ENCODE measurements around the gene DAGLA. TPM values are rescaled to one million over a fixed set of nuclear protein-coding genes. Genes with fewer than 3 reads are reported as not detected.

DAGLA gene
- total RNA-seq, 1 experiment from 2014 or later = 1.4 TPM

DNA sequence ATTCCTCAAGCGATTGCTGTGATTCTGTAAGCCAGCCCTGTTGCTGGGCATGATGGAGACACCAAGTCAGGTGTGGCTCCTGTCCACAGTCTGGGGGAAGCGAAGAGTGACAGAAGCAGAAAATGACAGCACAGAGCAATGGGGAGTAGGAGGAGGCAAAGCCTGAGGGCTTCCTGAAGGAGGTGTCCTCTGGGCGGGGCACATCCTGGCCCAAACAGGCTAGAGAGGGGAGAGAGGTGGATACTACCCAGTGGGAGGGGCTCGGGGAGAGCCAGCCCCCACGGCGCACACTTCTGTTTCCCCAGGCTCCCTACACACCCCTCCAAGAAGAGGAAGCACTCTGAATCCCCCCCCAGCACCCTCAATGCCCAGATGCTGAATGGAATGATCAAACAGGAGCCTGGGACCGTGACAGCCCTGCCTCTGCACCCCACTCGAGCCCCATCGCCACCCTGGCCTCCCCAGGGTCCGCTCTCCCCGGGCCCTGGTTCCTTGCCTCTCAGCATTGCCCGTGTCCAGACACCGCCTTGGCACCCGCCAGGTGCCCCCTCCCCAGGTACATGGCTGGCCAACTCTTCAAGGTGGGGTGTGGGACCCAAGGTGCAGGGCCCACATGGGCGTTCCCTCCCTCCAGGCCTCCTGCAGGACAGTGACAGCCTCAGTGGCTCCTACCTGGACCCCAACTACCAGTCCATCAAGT lies 91.2 kb downstream of the DAGLA start:
- DNase-seq (ENCODE audit: low spot score) = no peak
- in situ Hi-C loops (cut with HindIII; ENCODE audit: low sequenced_read_pairs) = no loop called here

DNA sequence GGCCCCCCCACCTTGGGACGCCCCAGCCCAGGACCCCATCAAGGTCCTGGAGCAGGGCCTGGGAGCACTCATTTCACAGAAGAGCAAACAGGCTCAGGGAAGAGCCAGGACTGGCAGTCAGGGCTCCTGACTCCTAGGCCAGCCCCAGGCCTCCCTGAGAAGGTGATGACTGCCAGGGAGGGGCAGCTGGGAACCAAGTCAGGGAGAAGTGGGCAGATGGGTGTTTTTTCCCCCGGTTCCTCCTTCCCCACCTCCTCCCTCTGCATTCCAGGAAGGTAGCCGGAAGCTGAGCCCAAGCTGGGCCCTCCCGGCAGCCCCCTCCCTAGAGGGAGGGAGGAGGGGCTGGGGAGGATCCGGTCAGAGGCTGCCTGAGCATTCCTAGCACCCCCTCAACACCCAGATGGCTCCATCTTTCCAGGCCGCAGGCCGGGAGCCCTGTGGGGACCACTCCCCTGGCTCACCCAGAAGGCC lies 91.8 kb downstream of the DAGLA start:
- in situ Hi-C loops (cut with HindIII; ENCODE audit: low sequenced_read_pairs) = no loop called here
- no peak for DNase-seq (ENCODE audit: low spot score)

DNA sequence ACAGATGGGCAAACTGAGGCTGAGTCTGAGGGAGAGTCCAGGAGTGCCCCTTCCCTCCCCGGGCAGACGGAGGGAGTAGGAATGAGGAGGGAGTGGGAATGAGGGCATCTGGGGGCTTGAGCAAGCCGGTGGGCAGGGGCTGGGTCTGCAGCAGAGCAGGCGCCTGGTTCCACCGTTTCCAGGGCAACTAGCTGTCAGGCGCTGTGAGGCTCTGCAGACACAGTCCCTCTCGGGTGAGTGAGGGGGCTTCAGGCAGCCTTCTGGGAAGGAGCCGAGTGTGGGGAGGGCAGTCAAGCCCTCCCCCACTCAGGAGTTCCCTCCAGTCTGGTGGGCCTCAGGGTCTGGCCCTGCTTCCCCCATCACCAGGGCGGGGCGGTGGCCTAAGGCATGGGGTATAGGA lies 93.2 kb downstream of the DAGLA start:
- DNase-seq (ENCODE audit: low spot score) = no peak
- in situ Hi-C loops (cut with HindIII; ENCODE audit: low sequenced_read_pairs) = no loop called here

DNA sequence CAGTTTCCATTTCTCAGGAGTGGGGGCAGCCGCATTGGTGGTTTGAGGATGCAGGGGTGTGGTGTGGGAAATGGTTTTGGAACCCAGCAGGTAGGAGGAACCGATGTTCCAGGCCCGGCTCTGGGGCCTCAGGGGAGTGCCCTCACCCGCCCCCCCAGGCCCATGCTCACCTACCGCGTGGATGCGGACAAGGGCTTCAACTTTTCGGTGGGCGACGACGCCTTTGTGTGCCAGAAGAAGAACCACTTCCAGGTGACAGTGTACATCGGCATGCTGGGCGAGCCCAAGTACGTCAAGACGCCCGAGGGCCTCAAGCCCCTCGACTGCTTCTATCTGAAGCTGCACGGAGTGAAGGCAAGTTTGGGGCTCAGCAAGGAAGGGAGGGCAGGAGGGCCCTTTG lies 93.6 kb downstream of the DAGLA start:
- DNase-seq (ENCODE audit: low spot score) = no peak
- in situ Hi-C loops (cut with HindIII; ENCODE audit: low sequenced_read_pairs) = no loop called here

DNA sequence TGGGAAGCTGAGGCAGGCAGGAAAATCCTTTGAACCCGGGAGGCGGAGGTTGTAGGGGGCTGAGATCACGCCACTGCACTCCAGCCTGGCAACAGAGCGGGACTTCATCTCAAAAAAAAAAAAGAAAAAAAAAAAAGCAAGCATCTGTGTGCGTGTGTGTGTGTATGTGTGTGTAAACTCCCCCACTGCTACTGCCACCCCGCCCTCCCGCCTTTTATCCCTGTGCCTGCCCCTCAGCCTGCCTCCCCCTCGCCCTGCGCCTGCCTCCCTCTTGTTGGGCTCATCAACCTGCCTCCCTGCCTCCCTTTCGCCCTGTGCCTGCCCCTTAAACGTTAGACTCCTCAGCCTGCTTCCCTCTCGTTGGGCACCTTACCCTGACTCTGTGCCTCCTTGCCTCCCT lies 94.2 kb downstream of the DAGLA start:
- in situ Hi-C loops (cut with HindIII; ENCODE audit: low sequenced_read_pairs) = no loop called here
- no peak for DNase-seq (ENCODE audit: low spot score)

DNA sequence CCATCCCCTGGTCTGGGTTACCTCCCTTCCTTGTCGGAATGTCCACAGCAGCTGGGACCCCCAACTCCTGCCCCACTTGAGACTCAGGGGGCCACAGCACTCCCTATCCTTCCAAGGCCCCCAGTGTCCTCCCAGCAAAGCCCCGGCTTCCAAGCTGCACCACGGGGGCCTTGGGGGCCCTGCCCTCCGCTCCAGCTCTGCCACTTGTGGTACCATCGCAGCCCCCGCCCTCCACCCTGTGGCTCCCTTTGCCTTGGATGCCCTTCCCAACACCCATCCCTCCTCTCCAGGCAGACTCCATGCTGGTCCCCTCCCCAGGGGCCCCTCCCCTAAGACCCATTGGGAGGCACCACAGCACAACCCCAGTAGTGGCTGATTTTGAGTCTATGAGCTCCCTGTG lies 94.9 kb downstream of the DAGLA start:
- in situ Hi-C loops (cut with HindIII; ENCODE audit: low sequenced_read_pairs) = no loop called here
- no peak for DNase-seq (ENCODE audit: low spot score)

DNA sequence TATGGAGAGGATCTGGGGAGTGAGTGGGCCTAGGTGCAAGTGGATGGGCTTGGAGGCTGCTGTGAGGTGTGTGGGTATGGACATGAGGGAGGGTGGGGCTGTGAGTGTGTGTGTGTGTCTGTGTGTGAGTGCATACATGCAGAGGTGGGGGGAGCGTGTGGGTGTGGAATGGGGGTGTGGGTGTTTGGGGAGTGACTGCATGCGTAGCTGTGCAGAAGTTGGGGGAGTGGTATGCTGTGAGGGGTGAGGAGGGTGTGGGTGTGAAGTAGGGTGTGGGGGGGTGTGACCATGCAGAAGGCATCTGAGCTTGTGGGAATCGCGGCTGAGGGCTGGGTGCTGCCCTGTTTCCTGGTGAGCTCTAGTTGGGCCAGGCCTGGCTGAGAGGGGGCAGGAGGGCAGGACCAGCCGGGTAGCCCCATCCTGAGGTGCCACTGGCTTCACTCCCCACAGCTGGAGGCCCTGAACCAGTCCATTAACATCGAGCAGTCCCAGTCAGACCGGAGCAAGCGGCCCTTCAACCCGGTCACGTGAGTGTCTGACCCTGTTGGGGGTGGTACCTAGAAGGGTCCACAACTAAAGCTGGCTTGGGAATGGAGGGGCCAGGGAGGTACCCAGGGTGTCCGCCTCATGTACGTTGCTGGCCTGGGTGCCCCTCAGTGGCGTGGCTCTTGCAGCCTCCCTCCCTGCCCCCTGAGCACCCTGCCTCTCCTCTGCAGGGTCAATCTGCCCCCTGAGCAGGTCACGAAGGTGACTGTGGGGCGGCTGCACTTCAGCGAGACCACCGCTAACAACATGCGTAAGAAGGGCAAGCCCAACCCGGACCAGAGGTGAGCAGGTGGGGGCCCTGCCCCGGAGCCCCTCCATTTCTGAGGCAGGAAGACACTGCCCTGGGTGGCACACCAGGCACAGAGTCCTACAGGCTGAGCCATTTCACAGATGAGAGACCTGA lies 95.7 kb downstream of the DAGLA start:
- in situ Hi-C loops (cut with HindIII; ENCODE audit: low sequenced_read_pairs) = no loop called here
- DNase-seq (ENCODE audit: low spot score) = no peak

DNA sequence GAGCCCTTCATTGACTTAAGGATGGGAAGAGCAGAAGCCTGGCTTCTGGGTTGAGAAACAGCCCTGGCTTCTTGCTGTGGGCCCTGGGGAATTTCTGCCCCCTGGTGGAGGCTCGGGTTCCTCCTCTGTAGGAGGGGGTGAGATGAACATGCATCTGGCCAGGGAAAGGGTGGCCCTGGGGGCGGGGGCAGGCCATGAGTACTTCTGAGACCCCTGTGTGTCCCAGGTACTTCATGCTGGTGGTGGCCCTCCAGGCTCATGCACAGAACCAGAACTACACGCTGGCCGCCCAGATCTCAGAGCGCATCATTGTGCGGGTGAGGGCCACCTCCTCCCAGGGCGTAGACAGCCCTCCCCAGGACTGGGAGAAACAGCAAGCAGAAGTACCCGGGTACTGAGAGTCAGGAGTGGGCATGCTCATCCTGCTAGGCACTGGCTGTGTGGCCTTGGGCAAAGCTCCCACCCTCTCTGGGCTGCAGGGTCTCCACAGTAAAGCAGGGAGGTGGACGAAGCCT lies 96.4 kb downstream of the DAGLA start:
- peak; percentile 26 for DNase-seq (ENCODE audit: low spot score)
- in situ Hi-C loops (cut with HindIII; ENCODE audit: low sequenced_read_pairs) = no loop called here

DNA sequence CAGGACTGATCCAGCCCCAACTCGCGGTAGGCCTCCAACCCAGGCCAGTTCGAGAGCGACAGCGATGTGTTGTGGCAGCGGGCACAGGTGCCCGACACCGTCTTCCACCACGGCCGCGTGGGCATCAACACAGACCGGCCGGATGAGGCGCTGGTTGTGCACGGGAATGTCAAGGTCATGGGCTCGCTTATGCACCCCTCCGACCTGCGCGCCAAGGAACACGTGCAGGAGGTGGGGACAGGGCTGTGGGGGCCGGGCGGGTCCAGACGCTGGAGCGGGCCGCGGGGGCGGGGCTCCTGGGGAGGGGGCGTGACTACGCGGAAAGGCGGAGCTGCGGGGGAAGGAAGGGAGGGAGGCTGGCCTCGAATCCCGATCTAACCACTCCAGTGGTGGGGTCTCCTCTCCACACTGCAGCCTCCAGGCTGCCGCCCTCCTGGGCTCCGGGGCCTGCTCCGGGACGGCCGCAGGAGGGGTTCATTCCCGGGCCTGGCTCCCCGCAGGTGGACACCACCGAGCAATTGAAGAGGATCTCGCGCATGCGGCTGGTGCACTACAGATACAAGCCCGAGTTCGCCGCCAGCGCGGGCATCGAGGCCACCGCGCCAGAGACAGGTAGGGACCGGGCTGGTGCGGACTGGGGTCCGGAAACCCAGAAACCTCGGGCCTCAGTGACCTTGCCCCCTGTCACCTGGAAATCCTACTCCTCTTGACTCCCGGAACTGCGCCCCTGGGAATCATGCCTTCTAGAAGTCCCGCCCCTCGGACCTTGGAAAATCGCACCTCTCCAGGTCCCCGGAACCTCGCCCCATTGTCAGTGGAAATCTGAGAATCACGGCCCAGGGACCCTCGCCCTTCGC lies 97.3 kb downstream of the DAGLA start:
- in situ Hi-C loops (cut with HindIII; ENCODE audit: low sequenced_read_pairs) = no loop called here
- DNase-seq (ENCODE audit: low spot score) = peak; percentile 29

DNA sequence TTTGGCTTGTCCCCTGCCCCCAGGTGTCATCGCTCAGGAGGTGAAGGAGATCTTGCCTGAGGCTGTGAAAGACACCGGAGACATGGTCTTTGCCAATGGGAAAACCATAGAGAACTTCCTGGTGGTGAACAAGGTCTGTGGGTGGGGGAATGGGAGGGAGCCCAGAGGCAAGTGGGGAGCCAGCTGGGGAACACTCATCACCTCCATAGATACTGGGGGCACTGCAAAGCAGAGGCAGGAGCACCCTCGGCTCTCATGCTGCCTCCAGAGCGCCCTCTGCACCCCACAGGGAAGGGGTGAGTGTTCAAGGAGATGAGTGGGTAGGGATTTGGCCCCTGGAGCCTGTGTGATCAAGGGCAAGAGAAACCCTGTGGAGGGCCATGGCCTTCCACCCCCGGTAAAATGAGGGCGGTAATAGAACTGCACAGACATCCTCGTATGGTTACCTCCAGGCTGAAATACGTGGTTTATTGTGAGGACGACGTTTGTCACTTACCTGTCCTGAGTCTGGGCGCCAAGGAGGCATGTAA lies 98.2 kb downstream of the DAGLA start:
- DNase-seq (ENCODE audit: low spot score) = no peak
- in situ Hi-C loops (cut with HindIII; ENCODE audit: low sequenced_read_pairs) = no loop called here

DNA sequence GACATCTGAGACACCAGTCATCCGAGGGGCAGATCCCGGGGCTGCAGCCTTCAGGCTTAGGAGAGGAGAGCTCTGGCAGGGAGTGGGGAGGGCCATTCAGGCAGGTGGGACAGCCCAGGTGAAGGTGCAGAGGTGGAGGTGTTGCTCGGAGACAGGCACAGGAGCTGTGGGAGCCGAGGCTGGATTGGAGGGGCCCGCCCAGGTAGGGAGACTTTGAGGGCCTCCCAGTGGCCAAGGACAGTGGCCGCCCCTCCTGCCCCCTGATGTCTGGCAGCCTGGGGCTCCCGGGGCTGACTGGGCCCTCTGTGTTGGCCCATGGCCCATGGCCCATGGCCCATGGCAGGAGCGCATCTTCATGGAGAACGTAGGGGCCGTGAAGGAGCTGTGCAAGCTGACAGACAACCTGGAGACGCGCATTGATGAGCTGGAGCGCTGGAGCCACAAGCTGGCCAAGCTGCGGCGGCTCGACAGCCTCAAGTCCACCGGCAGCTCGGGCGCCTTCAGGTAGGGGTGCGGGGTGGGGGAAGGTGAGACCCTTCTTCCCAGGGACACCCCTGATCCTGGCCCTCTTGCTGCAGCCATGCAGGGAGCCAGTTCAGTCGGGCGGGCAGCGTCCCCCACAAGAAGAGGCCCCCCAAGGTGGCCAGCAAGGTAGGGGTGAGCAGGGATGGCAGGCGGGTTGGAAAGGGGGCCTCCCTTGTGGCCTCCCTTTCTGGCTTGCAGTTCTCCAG lies 98.9 kb downstream of the DAGLA start:
- in situ Hi-C loops (cut with HindIII; ENCODE audit: low sequenced_read_pairs) = no loop called here
- no peak for DNase-seq (ENCODE audit: low spot score)

DNA sequence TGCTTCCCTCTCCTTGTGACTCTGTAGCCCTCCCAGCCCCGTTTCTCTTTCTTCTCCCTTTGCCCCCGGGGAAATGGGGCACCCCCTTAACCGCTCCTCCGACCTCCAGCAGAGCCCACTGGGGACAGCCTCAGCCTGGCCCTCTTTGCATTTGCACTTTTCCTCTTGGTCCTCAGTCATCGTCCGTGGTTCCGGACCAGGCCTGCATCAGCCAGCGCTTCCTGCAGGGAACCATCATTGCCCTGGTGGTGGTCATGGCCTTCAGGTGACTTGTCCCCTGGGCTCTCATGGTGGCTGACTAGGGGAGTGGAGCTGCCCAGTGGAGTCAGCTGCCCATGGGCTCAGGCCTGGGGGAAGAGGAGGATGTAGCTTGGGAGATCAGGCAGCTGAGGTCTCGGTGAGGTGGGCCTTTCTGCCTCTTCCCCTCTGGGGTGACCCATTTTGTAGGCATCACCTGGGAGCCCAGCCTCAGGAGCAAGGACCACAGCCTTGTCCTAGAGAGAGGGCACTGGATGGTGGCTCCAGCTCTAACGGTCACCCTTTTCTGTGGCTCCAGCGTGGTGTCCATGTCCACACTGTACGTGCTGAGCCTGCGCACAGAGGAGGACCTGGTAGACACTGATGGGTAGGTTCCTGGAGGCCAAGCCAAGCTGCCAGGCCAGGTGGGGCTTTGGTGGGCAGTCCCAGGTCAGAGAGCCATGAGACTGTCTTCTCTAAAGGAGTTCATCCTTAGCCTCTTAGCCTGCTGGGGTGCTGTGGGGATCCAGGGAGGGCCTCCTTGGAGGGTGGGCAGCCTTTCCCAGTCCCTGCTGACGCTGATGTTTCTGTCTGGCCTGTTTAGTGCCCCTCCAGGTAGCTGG lies 99.7 kb downstream of the DAGLA start:
- DNase-seq (ENCODE audit: low spot score) = no peak
- in situ Hi-C loops (cut with HindIII; ENCODE audit: low sequenced_read_pairs) = no loop called here

DNA sequence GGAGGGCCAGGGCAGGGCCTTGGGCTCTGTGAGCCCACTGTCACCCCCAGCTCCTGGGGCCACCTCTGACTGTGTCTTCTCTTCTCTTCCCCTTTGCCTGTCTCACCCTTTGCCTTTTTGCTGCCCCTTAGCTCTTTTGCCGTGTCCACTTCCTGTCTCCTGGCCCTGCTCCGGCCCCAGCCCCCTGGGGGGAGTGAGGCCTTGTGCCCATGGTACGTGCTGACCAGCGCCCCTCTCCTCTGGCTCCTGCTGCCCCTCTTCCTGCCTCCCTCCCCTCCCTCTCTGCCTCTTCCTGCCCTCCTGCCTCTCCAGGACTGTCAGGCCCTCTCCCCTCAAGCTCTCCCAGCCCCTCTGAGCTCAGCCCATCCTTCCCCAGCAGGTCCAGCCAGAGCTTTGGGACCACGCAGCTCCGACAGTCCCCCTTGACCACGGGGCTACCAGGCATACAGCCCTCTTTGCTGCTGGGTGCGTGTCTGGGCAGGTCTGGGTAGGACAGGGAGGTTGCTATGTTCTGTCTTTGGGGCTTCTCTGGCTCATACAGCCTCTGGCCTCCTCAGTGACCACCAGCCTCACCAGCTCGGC lies 100.5 kb downstream of the DAGLA start:
- in situ Hi-C loops (cut with HindIII; ENCODE audit: low sequenced_read_pairs) = no loop called here
- DNase-seq (ENCODE audit: low spot score) = no peak

DNA sequence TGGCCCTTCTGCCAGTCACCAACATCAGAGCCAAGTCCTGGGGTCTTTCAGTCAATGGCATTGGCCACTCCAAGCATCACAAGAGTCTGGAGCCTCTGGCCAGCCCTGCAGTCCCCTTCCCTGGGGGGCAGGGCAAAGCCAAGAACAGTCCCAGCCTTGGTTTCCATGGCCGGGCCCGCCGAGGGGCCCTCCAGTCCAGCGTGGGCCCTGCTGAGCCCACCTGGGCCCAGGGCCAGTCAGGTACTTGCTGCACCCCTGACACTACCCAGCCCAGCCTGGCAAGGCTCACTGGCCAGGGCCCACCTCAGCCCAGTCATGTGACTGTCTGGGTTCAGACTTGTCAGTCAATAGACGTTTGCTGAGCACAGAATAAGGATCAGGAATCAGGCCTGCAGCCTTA lies 101.4 kb downstream of the DAGLA start:
- DNase-seq (ENCODE audit: low spot score) = no peak
- in situ Hi-C loops (cut with HindIII; ENCODE audit: low sequenced_read_pairs) = no loop called here

DNA sequence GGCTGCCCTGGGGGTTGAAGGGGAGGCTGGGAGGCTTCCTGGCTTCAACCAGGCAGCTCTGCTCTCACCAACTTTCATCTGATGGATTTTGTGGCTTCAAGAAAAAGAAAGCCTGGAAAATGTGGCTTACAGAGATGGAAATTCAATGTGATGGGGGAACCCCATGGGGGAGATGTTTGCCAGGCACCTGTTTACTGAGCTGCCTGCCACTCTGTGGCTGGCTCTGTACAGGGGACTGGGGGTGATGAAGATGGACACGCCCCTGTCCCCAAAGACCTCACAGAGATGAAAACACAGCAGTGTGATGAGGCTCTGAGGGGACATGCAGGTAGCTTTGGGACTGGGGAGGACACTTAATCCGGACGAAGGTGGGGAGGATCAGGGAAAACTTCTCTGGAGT lies 102.1 kb downstream of the DAGLA start:
- DNase-seq (ENCODE audit: low spot score) = no peak
- in situ Hi-C loops (cut with HindIII; ENCODE audit: low sequenced_read_pairs) = no loop called here

DNA sequence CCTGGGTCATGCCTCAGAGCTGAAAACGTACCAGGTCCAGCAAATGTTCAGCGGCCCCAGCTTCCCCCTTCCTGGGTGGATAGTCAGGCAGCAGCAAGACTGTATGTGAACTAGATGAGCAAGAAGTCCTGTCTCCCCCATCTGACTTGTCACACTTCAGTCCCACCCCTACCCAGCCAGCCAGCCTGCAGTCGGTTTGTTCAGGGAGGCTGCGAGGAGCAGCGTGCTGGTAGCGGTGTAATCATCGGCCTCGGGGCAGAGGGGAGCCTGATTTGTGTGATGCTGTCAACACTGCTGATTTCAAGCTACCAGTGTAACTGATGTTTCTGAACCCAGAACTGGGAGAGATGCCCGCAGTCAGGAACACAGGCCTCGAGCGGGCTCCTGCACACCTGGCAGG lies 102.7 kb downstream of the DAGLA start:
- DNase-seq (ENCODE audit: low spot score) = no peak
- in situ Hi-C loops (cut with HindIII; ENCODE audit: low sequenced_read_pairs) = no loop called here

DNA sequence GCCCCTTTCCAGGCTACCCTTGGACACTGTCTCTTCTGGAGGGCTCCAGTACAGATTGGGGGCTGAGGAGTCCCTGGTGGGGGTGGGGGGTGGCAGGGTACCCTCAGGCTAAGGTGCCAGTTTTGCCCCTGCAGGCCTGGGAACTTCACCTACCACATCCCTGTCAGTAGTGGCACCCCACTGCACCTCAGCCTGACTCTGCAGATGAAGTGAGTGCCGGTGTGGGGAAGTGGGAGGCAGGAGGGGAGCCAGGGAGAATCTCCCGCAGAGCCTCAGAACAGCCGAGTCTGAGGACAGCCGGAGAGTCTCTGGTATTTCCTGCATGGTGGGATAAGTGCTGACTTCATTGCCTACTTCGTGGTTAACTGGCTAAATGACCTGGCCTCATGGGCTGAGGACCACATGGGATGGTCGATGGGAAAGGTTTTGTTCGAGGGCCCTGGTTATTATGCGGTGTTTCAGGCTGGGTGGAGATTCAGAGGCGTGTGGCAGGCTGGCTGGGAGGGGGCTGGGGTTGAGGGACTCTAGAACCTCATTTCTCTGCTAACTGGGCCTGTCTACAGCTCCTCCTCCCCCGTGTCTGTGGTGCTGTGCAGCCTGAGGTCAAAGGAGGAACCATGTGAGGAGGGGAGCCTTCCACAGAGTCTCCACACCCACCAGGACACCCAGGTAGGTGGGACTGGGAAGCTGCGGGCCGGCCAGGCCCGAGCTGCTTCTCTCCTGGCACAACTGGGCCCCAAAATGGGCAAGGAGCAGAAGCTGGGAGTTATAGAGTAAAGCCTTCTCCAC lies 103.7 kb downstream of the DAGLA start:
- no peak for DNase-seq (ENCODE audit: low spot score)
- in situ Hi-C loops (cut with HindIII; ENCODE audit: low sequenced_read_pairs) = no loop called here

Data from G401 (cell line).